Ovary (tissue), 3 donors: Measurements from ENCODE around the gene LUC7L2.

Source experiments
- EP300 ChIP-seq: sonication (generic); formaldehyde crosslinking; IDR thresholded peaks from one replicate; pipeline ENCODE4 v1.6.1; 2017; ENCODE audit warnings: antibody characterized with exemption
- POLR2A ChIP-seq: fragments of 450-650 bp; IDR thresholded peaks from one replicate; pipeline ENCODE4 v1.6.1; 2017; ENCODE audit warnings: antibody characterized with exemption, mild to moderate bottlenecking, moderate library complexity
- TF ChIP-seq, protein P1 (sequence below), 3 donors: fragments of 450-650 bp in 2 of 3; fragments of 200-600 bp in 1 of 3; IDR thresholded peaks; one replicate each; pipeline versions ENCODE4 v1.5.1 to v1.8.0; 2016 to 2022; ENCODE audit warnings: antibody characterized with exemption in 3 of 3, mild to moderate bottlenecking in 1 of 3
- donor health status: DM: no; HTN: no; CAD: no.

DNA sequence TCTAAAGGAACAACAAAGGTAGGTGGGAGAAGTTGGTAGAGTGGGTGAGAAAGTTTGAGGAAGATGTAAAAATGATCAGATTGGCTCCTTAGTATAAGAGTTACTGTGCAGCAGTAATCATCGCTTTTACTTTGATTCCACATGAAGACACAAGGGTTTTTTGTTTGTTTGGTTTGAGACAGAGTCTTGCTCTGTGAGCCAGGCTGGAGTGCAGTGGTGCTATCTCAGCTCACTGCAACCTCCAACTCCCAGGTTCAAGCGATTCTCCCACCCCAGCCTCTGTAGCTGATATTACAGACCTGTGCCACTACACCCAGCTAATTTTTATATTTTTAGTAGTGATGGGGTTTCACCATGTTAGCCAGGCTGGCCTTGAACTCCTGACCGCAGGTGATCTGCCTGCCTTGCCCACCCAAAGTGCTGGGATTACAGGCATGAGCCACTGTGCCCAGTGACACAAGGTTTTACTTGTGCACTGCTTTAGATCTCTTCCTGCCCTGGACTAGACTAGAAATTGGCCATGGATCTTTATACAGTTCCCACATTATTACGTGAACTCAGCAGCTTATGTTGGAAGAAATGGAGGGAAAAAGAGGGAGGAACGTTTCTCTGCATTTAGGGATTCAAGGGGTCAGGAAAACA lies 10.7 kb downstream of the LUC7L2 start:
- TF ChIP-seq POLR2A (no peak), EP300 (no peak)
- TF ChIP-seq, protein P1, sequence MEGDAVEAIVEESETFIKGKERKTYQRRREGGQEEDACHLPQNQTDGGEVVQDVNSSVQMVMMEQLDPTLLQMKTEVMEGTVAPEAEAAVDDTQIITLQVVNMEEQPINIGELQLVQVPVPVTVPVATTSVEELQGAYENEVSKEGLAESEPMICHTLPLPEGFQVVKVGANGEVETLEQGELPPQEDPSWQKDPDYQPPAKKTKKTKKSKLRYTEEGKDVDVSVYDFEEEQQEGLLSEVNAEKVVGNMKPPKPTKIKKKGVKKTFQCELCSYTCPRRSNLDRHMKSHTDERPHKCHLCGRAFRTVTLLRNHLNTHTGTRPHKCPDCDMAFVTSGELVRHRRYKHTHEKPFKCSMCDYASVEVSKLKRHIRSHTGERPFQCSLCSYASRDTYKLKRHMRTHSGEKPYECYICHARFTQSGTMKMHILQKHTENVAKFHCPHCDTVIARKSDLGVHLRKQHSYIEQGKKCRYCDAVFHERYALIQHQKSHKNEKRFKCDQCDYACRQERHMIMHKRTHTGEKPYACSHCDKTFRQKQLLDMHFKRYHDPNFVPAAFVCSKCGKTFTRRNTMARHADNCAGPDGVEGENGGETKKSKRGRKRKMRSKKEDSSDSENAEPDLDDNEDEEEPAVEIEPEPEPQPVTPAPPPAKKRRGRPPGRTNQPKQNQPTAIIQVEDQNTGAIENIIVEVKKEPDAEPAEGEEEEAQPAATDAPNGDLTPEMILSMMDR (IDR thresholded peaks at IDR 0.05) = no peak
